ENCODE data around the gene PRR20G. TPM values are rescaled to one million over a fixed set of nuclear protein-coding genes. Genes with fewer than 3 reads are reported as not detected.

PRR20G gene
- total RNA-seq (not detected in 2 replicates), polyA plus RNA-seq (not detected in 2 replicates), polyA minus RNA-seq (not detected in 2 replicates), Bru-seq, nascent RNA (not detected), BruChase-seq, experiment 1, labeled RNA remaining after a 6-hour chase (not detected), BruChase-seq, experiment 2, labeled RNA remaining after a 2-hour chase (not detected)
- not detected in 2 replicates for polyA plus RNA-seq (2011; cell fraction: cytosol; rRNA removed)
- not detected in 2 replicates for polyA plus RNA-seq (2011; cell fraction: nucleus; rRNA removed)
- polyA plus RNA-seq (2012), result not detected in 2 replicates
- not detected for polyA minus RNA-seq (2011; cell fraction: cytosol; rRNA and poly(A)+ RNA removed)
- polyA minus RNA-seq (2011; cell fraction: nucleus; rRNA and poly(A)+ RNA removed), result not detected in 2 replicates
- long read RNA-seq, result 0 reads

DNA sequence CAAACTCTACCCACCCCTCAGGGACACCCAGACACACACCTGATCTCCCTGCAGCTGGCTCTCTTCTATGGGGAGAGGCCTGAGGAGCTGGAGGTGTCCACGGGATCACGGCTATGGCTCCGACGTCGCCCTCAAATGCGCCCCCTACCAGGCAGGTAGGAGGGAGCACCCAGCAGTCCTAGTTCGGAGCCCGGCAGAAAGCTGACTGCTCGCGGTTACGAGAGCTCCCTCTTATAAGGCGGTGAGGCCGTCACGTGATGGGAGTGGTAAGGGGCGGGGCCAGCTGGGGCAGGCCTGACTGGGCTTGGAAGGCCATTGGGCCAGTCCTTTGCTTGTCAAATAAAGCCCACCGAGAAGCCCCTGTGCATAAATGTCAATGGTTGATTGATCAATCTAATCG is at the start of gene PRR20G:
PRR20G (minus strand) TSS at position 207 of the 400 bp plus-strand sequence. CDS start 681 bp downstream, outside the sequence.
- no peaks in the 10 kb centered on the region for H3K4me1 ChIP-seq (ENCODE audit: control insufficient read depth, extremely low read depth, insufficient read depth, low read length)
- FAIRE-seq (no peak), DNase-seq (ENCODE audit: low read depth, low spot score) (no peak)
- no TSS peak for BruUV-seq (replicated peaks)
- no peaks in the 10 kb centered on the region for H3K9me3 ChIP-seq (replicated peaks; ENCODE audit: control insufficient read depth, insufficient read depth, low read length)
- H3K9ac ChIP-seq (replicated peaks; ENCODE audit: extremely low read depth, insufficient read depth, low read length), result no peak within 1 kb of the TSS
- H2AFZ ChIP-seq (ENCODE audit: low read depth, low read length), result no peak within 1 kb of the TSS
- no peaks in the 10 kb centered on the region for H3K79me2 ChIP-seq (ENCODE audit: control insufficient read depth, insufficient read depth, low read length)
- dilution Hi-C loops (cut with MboI; ENCODE audit: extremely low pct_ligation_motif_present, low sequenced_read_pairs), result no loop called here
- H4K20me1 ChIP-seq (replicated peaks; ENCODE audit: control insufficient read depth, extremely low read depth, insufficient read depth, low read length), result no peaks in the 10 kb centered on the region
- H3K4me3 ChIP-seq (replicated peaks in 1 of 3; ENCODE audit: insufficient read depth in 1 of 3, low read depth in 1 of 3, low read length in 3 of 3), result no peak within 1 kb of the TSS
- H3K27ac ChIP-seq (ENCODE audit: insufficient read depth, low read depth, low read length), result no peak within 1 kb of the TSS
- H3K4me2 ChIP-seq (ENCODE audit: insufficient read depth, low read length), result no peak within 1 kb of the TSS
- TF ChIP-seq GATA2 (IDR thresholded peaks at IDR 0.05; ENCODE audit: insufficient read depth, insufficient read length, low read depth, low read length) (no peak), POLR2A (IDR thresholded peaks at IDR 0.05; ENCODE audit: low read depth, low read length) (no peak), JUN (IDR thresholded peaks at IDR 0.05; ENCODE audit: borderline replicate concordance, insufficient read depth, insufficient read length, low read depth) (no peak), MYC (IDR thresholded peaks at IDR 0.05; ENCODE audit: low read depth, low read length) (no peak), EZH2 (IDR thresholded peaks at IDR 0.05; ENCODE audit: borderline replicate concordance, low read depth, low read length, severe bottlenecking) (no peak), FOS (IDR thresholded peaks at IDR 0.05; ENCODE audit: borderline replicate concordance, insufficient read depth, low read length) (no peak), POLR2AphosphoS5 (IDR thresholded peaks at IDR 0.05; ENCODE audit: insufficient read depth, low read depth, low read length) (no peak)
- TF ChIP-seq, protein P1, sequence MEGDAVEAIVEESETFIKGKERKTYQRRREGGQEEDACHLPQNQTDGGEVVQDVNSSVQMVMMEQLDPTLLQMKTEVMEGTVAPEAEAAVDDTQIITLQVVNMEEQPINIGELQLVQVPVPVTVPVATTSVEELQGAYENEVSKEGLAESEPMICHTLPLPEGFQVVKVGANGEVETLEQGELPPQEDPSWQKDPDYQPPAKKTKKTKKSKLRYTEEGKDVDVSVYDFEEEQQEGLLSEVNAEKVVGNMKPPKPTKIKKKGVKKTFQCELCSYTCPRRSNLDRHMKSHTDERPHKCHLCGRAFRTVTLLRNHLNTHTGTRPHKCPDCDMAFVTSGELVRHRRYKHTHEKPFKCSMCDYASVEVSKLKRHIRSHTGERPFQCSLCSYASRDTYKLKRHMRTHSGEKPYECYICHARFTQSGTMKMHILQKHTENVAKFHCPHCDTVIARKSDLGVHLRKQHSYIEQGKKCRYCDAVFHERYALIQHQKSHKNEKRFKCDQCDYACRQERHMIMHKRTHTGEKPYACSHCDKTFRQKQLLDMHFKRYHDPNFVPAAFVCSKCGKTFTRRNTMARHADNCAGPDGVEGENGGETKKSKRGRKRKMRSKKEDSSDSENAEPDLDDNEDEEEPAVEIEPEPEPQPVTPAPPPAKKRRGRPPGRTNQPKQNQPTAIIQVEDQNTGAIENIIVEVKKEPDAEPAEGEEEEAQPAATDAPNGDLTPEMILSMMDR (IDR thresholded peaks at IDR 0.05; ENCODE audit: extremely low read depth in 1 of 2, insufficient read depth in 1 of 2, low read depth in 1 of 2, low read length in 2 of 2), result no peak
- TF ChIP-seq, protein P2, sequence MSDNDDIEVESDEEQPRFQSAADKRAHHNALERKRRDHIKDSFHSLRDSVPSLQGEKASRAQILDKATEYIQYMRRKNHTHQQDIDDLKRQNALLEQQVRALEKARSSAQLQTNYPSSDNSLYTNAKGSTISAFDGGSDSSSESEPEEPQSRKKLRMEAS (IDR thresholded peaks at IDR 0.05; ENCODE audit: insufficient read depth, insufficient read length), result no peak
- ChIA-PET POLR2A (no interaction called here), CTCF (no interaction called here)
- intact Hi-C loops (cut with micrococcal nuclease), result no loop called here
- no peaks in the 10 kb centered on the region for H3K36me3 ChIP-seq (ENCODE audit: control insufficient read depth in 2 of 2, extremely low read depth in 1 of 2, insufficient read depth in 2 of 2, low read length in 2 of 2)
- H3K27me3 ChIP-seq (ENCODE audit: control insufficient read depth in 2 of 2, insufficient read depth in 2 of 2, low read length in 2 of 2), result no peaks in the 10 kb centered on the region
- no peaks in the 10 kb centered on the region for H3K9me1 ChIP-seq (replicated peaks; ENCODE audit: control insufficient read depth, extremely low read depth, insufficient read depth, low read length)
